Adipocyte (in vitro differentiated cells): Measurements from ENCODE around the gene APOO.

ENCODE experiments used
- DNase-seq: peaks from one replicate; pipeline ENCODE4 v3.0.0-alpha.2; 2015; ENCODE audit warnings: low read depth
- H3K27me3 ChIP-seq: replicated peaks from 2 replicates; pipeline ENCODE4 v1.7.0; 2013; ENCODE audit warnings: mild to moderate bottlenecking, low read length, moderate library complexity; ENCODE audit not compliant: control insufficient read depth, insufficient read depth
- H3K36me3 ChIP-seq: 2 replicates; pipeline ENCODE4 v1.7.0; 2013; ENCODE audit warnings: low read length, mild to moderate bottlenecking, moderate library complexity; ENCODE audit not compliant: control insufficient read depth, insufficient read depth, severe bottlenecking
- H3K4me1 ChIP-seq: 2 replicates; pipeline ENCODE4 v1.7.0; 2013; ENCODE audit warnings: mild to moderate bottlenecking, low read length, moderate library complexity; ENCODE audit not compliant: control insufficient read depth, insufficient read depth
- H3K4me3 ChIP-seq: 2 replicates; pipeline ENCODE4 v1.7.0; 2013; ENCODE audit warnings: mild to moderate bottlenecking, low read length, moderate library complexity
- H3K9ac ChIP-seq: 2 replicates; pipeline ENCODE4 v1.7.0; 2013; ENCODE audit warnings: mild to moderate bottlenecking, low read length, moderate library complexity
- H3K9me3 ChIP-seq: 2 replicates; pipeline ENCODE4 v1.7.0; 2013; ENCODE audit warnings: mild to moderate bottlenecking, low read length, moderate library complexity; ENCODE audit not compliant: control insufficient read depth

Gene APOO

GRCh38 chrX:23783589-23784469, 123.9 kb downstream of the APOO start:
- DNase-seq = no peak
- Histone ChIP-seq H3K9ac (peak overlapping the region; percentile 95), H3K9me3 (no peaks in the 10 kb centered on the region)

More at GRCh38 chrX:23783589-23784469, 123.9 kb downstream of the APOO start:
- Histone ChIP-seq H3K27me3 (no peaks in the 10 kb centered on the region), H3K36me3 (peaks cover 14% of the 10 kb centered on the region), H3K4me3 (peak overlapping the region; percentile 89), H3K4me1 (peaks cover 24% of the 10 kb centered on the region)
